Vagina (tissue), 2 donors: ENCODE measurements around the gene XPOT.

Source experiments
- CTCF ChIP-seq, 3 experiments: fragments of 450-650 bp in 2 of 3; fragments of 200-600 bp in 1 of 3; sonication (generic) in 1 of 3; IDR thresholded peaks; one replicate each; pipeline ENCODE4 v1.5.1; 2017 to 2019; ENCODE audit warnings: antibody characterized with exemption in 3 of 3, mild to moderate bottlenecking in 2 of 3, moderate library complexity in 2 of 3
- POLR2AphosphoS5 ChIP-seq, 2 donors: sonication (generic); formaldehyde crosslinking; IDR thresholded peaks; one replicate each; pipeline ENCODE4 v1.9.0; 2017; ENCODE audit warnings: antibody characterized with exemption in 2 of 2, mild to moderate bottlenecking in 2 of 2, low read depth in 1 of 2; ENCODE audit not compliant: insufficient read depth in 1 of 2

- TF ChIP-seq CTCF (IDR thresholded peaks at IDR 0.05) = no peak
- TF ChIP-seq POLR2AphosphoS5 (IDR thresholded peaks at IDR 0.05; ENCODE audit: insufficient read depth in 1 of 2, low read depth in 1 of 2) = no peak
Measured at GRCh38 chr12:64480148-64480547, 76.0 kb downstream of the XPOT start.
